SK-N-SH (cell line): ENCODE measurements around the gene TTC7B. TPM values are rescaled to one million over a fixed set of nuclear protein-coding genes. Genes with fewer than 3 reads are reported as not detected.

Experiments used
- CTCF ChIA-PET: fragments of 300-600, 350-600 bp; formaldehyde crosslinking; extraction: SDS; loops from one replicate; lab custom pipeline; 2021; lab: Yijun Ruan, JAX
- POLR2A ChIA-PET: fragments of 350-600 bp; sonication (Branson Sonifier 250); formaldehyde crosslinking; extraction: SDS; loops from one replicate; lab custom pipeline; 2020; ENCODE audit warnings: antibody characterized with exemption, inconsistent platforms; lab: Yijun Ruan, JAX
- DNase-seq: peaks from one replicate; pipeline ENCODE4 v3.0.0; 2012
- H2AFZ ChIP-seq: fragments of 200-600 bp; sonication (generic); 2 replicates; pipeline ENCODE4 v1.8.1; 2016; ENCODE audit warnings: antibody characterized with exemption, mild to moderate bottlenecking, low read depth
- H3F3A ChIP-seq: fragments of 200-600 bp; sonication (generic); replicated peaks from 2 replicates; pipeline ENCODE3; 2016; ENCODE audit warnings: antibody characterized with exemption, mild to moderate bottlenecking; ENCODE audit not compliant: insufficient read depth
- H3K27ac ChIP-seq, 2 experiments: fragments of 200-500 bp in 1 of 2; fragments of 200-600 bp in 1 of 2; sonication (Bioruptor generic) in 1 of 2; sonication (generic), shearing (Covaris generic) in 1 of 2; 2 replicates each; pipeline versions ENCODE4 v1.5.1 to v1.6.1; 2014 to 2016; ENCODE audit warnings: low read depth in 2 of 2, inconsistent platforms in 1 of 2, low read length in 1 of 2, mild to moderate bottlenecking in 1 of 2, mixed read lengths in 1 of 2
- H3K27me3 ChIP-seq: fragments of 200-600 bp; sonication (generic), shearing (Covaris generic); 2 replicates; pipeline ENCODE4 v1.6.1; 2016; ENCODE audit warnings: mixed run types; ENCODE audit not compliant: insufficient read depth
- H3K36me3 ChIP-seq, 2 experiments: fragments of 200-500 bp in 1 of 2; fragments of 200-600 bp in 1 of 2; sonication (Bioruptor generic) in 1 of 2; sonication (generic) in 1 of 2; replicated peaks in 1 of 2; 2 replicates each; pipeline versions ENCODE3 to v1.5.1; 2014 to 2016; ENCODE audit warnings: low read length in 1 of 2, mild to moderate bottlenecking in 1 of 2; ENCODE audit not compliant: insufficient read depth in 2 of 2, control insufficient read depth in 1 of 2
- H3K4me1 ChIP-seq, 2 experiments: fragments of 200-500 bp in 1 of 2; fragments of 200-600 bp in 1 of 2; sonication (Bioruptor generic) in 1 of 2; sonication (generic), shearing (Covaris generic) in 1 of 2; 2 replicates each; pipeline versions ENCODE4 v1.5.1 to v1.6.1; 2014 to 2016; ENCODE audit warnings: low read depth in 1 of 2, low read length in 1 of 2, mixed run types in 1 of 2; ENCODE audit not compliant: insufficient read depth in 2 of 2, control insufficient read depth in 1 of 2
- H3K4me2 ChIP-seq: fragments of 200-600 bp; sonication (generic), shearing (Covaris generic); 2 replicates; pipeline ENCODE4 v1.6.1; 2017; ENCODE audit warnings: mixed run types
- H3K4me3 ChIP-seq, 2 experiments: fragments of 200-500 bp in 1 of 2; fragments of 200-600 bp in 1 of 2; sonication (Bioruptor generic) in 1 of 2; sonication (generic), shearing (Covaris generic) in 1 of 2; 2 replicates each; pipeline versions ENCODE4 v1.5.1 to v1.8.1; 2014 to 2016; ENCODE audit warnings: low read depth in 2 of 2, inconsistent platforms in 1 of 2, low read length in 1 of 2, mild to moderate bottlenecking in 1 of 2, mixed read lengths in 1 of 2, moderate library complexity in 1 of 2
- H3K79me2 ChIP-seq: fragments of 200-600 bp; sonication (generic); 2 replicates; pipeline ENCODE4 v1.8.1; 2017; ENCODE audit warnings: mild to moderate bottlenecking; ENCODE audit not compliant: insufficient read depth
- H3K9ac ChIP-seq: fragments of 200-600 bp; sonication (generic); 2 replicates; pipeline ENCODE4 v1.6.1; 2017; ENCODE audit warnings: mixed run types
- H3K9me2 ChIP-seq: fragments of 200-600 bp; sonication (generic); 2 replicates; pipeline ENCODE4 v1.6.1; 2017; ENCODE audit warnings: mixed run types
- H3K9me3 ChIP-seq: fragments of 200-600 bp; sonication (generic); 2 replicates; pipeline ENCODE4 v1.6.1; 2017; ENCODE audit warnings: mixed run types, mild to moderate bottlenecking, moderate library complexity
- H4K20me1 ChIP-seq: fragments of 200-600 bp; sonication (generic); 2 replicates; pipeline ENCODE4 v1.6.1; 2017; ENCODE audit warnings: mild to moderate bottlenecking, mixed run types; ENCODE audit not compliant: insufficient read depth
- CHD2 ChIP-seq: fragments of 150-350 bp; IDR thresholded peaks from 2 replicates; pipeline ENCODE4 v1.6.1; 2018; ENCODE audit warnings: low read length; ENCODE audit not compliant: partially characterized antibody
- ELF1 ChIP-seq: IDR thresholded peaks from 2 replicates; pipeline ENCODE4 v1.4.0; 2012
- EZH2phosphoT487 ChIP-seq: fragments of 200-600 bp; sonication (generic); IDR thresholded peaks from 2 replicates; pipeline ENCODE4 v1.6.1; 2017; ENCODE audit warnings: low read depth, mixed run types, mild to moderate bottlenecking, antibody characterized with exemption, moderate library complexity, borderline replicate concordance
- FOXJ3 ChIP-seq: sonication (generic); formaldehyde crosslinking; IDR thresholded peaks from 2 replicates; pipeline ENCODE4 v1.5.1; 2020; ENCODE audit warnings: mild to moderate bottlenecking, missing genetic modification reagents
- GABPA ChIP-seq: IDR thresholded peaks from 2 replicates; pipeline ENCODE4 v1.4.0; 2012; ENCODE audit warnings: low read depth, mild to moderate bottlenecking
- GATA2 ChIP-seq: sonication (generic); formaldehyde crosslinking; IDR thresholded peaks from 2 replicates; pipeline ENCODE4 v1.5.0; 2020; ENCODE audit warnings: mild to moderate bottlenecking, missing genetic modification reagents
- JUND ChIP-seq: IDR thresholded peaks from 2 replicates; pipeline ENCODE4 v1.4.0; 2012
- MEF2A ChIP-seq: IDR thresholded peaks from 2 replicates; pipeline ENCODE4 v1.4.0; 2012; ENCODE audit warnings: low read depth, borderline replicate concordance
- MXI1 ChIP-seq: IDR thresholded peaks from 2 replicates; pipeline ENCODE4 v1.6.1; 2012; ENCODE audit warnings: mild to moderate bottlenecking, low read depth, low read length, improper control_type of control experiment
- NFIC ChIP-seq: IDR thresholded peaks from 2 replicates; pipeline ENCODE4 v1.4.0; 2012; ENCODE audit warnings: borderline replicate concordance
- NRF1 ChIP-seq: IDR thresholded peaks from 2 replicates; pipeline ENCODE4 v1.6.1; 2012; ENCODE audit warnings: low read depth, mild to moderate bottlenecking, low read length
- POLR2AphosphoS5 ChIP-seq: IDR thresholded peaks from 2 replicates; pipeline ENCODE4 v1.6.1; 2012; ENCODE audit warnings: low read depth, low read length
- RAD21 ChIP-seq: IDR thresholded peaks from 2 replicates; pipeline ENCODE4 v1.6.1; 2012; ENCODE audit warnings: mild to moderate bottlenecking, low read length
- RFX5 ChIP-seq: IDR thresholded peaks from 2 replicates; pipeline ENCODE4 v1.6.1; 2012; ENCODE audit warnings: mild to moderate bottlenecking, improper control_type of control experiment, low read length
- RXRA ChIP-seq: IDR thresholded peaks from 2 replicates; pipeline ENCODE4 v1.4.0; 2012; ENCODE audit warnings: low read depth, mild to moderate bottlenecking, borderline replicate concordance
- TAF1 ChIP-seq: IDR thresholded peaks from 2 replicates; pipeline ENCODE4 v1.6.1; 2012; ENCODE audit warnings: low read depth, mild to moderate bottlenecking, low read length, moderate library complexity, borderline replicate concordance
- TCF12 ChIP-seq: IDR thresholded peaks from 2 replicates; pipeline ENCODE4 v1.4.0; 2012
- TEAD4 ChIP-seq: IDR thresholded peaks from 2 replicates; pipeline ENCODE4 v1.4.0; 2012; ENCODE audit warnings: mild to moderate bottlenecking, borderline replicate concordance; ENCODE audit not compliant: insufficient read depth
- YY1 ChIP-seq: IDR thresholded peaks from 2 replicates; pipeline ENCODE4 v1.4.0; 2012; ENCODE audit warnings: low read depth, mild to moderate bottlenecking
- WGBS: methylation state at CpG from one replicate; pipeline ENCODE4 v1.1.6; 2017; ENCODE audit warnings: low lambda C conversion rate; 5-methylcytosine and 5-hydroxymethylcytosine counted together
- polyA plus RNA-seq, 3 experiments: library from polyadenylated mRNA; depleted of rRNA; stranded (reverse); fragments of >200 nt; gene quantifications; 2 replicates each; pipeline ENCODE4 v1.2.3, GENCODE V29; 2012
- TF ChIP-seq, protein P1 (sequence below): fragments of 200-600 bp; sonication (generic); IDR thresholded peaks from 2 replicates; pipeline ENCODE4 v1.6.1; 2017; ENCODE audit warnings: antibody characterized with exemption, mild to moderate bottlenecking, moderate library complexity
- TF ChIP-seq, protein P2 (sequence below): IDR thresholded peaks from 2 replicates; pipeline ENCODE4; 2012
- TF ChIP-seq, protein P3 (sequence below): fragments of 150-350 bp; IDR thresholded peaks from 2 replicates; pipeline ENCODE4 v1.6.1; 2016; ENCODE audit warnings: mild to moderate bottlenecking, low read depth, low read length
- TF ChIP-seq, protein P4 (sequence below): IDR thresholded peaks from 2 replicates; pipeline ENCODE4 v1.4.0; 2012; ENCODE audit warnings: low read depth, borderline replicate concordance
- TF ChIP-seq, protein P5 (sequence below): IDR thresholded peaks from 2 replicates; pipeline ENCODE4 v1.4.0; 2012; ENCODE audit warnings: low read depth

TTC7B gene
- polyA plus RNA-seq, 1 of the 3 experiments (the other 2 are of a cell fraction), result 43.1 TPM

DNA sequence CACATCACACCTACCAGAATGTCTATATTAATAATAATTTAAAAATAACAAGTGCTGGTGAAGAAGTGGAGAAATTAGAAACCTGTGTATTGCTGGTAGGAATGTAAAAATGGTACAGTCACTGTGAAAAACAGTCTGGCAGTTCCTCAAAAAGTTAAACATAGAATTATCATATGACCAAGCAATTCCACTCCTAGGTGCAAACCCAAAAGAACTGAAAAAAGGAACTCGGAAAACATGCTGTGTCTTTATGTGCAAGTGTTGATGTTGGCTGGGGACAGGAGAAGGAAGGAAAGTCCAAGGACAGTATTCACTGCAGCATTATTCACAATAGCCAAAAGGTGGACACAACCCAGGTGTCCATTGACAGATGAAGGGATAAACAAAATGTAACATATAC, 146.5 kb downstream of the TTC7B start:
- Histone ChIP-seq H3K79me2 (no peaks in the 10 kb centered on the region), H3K36me3 (peaks cover 10 to 26% of the 10 kb centered on the region in 2 experiments), H4K20me1 (no peaks in the 10 kb centered on the region), H3K9ac (no peak overlapping the region), H3K9me3 (no peaks in the 10 kb centered on the region), H3K27me3 (no peaks in the 10 kb centered on the region), H3K4me1 (peaks cover 1 to 6% of the 10 kb centered on the region in 2 experiments; a peak in 2 of 4 replicates), H3F3A (no peaks in the 10 kb centered on the region), H2AFZ (no peak overlapping the region), H3K4me2 (no peak overlapping the region), H3K9me2 (no peaks in the 10 kb centered on the region), H3K4me3 (no peak overlapping the region), H3K27ac (no peak overlapping the region)
- ChIA-PET CTCF (no interaction called here), POLR2A (no interaction called here)
- WGBS, result 100% methylated on average over 1 of the region's 1 CpG
- no peak for DNase-seq
- no peak for TF ChIP-seq MXI1
- no peak for TF ChIP-seq NFIC
- TF ChIP-seq, protein P1, sequence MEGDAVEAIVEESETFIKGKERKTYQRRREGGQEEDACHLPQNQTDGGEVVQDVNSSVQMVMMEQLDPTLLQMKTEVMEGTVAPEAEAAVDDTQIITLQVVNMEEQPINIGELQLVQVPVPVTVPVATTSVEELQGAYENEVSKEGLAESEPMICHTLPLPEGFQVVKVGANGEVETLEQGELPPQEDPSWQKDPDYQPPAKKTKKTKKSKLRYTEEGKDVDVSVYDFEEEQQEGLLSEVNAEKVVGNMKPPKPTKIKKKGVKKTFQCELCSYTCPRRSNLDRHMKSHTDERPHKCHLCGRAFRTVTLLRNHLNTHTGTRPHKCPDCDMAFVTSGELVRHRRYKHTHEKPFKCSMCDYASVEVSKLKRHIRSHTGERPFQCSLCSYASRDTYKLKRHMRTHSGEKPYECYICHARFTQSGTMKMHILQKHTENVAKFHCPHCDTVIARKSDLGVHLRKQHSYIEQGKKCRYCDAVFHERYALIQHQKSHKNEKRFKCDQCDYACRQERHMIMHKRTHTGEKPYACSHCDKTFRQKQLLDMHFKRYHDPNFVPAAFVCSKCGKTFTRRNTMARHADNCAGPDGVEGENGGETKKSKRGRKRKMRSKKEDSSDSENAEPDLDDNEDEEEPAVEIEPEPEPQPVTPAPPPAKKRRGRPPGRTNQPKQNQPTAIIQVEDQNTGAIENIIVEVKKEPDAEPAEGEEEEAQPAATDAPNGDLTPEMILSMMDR, result no peak
- TF ChIP-seq EZH2phosphoT487, result no peak
- TF ChIP-seq RFX5, result no peak
- TF ChIP-seq TAF1, result no peak
- TF ChIP-seq, protein P2, sequence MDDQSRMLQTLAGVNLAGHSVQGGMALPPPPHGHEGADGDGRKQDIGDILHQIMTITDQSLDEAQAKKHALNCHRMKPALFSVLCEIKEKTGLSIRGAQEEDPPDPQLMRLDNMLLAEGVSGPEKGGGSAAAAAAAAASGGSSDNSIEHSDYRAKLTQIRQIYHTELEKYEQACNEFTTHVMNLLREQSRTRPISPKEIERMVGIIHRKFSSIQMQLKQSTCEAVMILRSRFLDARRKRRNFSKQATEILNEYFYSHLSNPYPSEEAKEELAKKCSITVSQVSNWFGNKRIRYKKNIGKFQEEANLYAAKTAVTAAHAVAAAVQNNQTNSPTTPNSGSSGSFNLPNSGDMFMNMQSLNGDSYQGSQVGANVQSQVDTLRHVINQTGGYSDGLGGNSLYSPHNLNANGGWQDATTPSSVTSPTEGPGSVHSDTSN, result no peak
- TF ChIP-seq, protein P3, sequence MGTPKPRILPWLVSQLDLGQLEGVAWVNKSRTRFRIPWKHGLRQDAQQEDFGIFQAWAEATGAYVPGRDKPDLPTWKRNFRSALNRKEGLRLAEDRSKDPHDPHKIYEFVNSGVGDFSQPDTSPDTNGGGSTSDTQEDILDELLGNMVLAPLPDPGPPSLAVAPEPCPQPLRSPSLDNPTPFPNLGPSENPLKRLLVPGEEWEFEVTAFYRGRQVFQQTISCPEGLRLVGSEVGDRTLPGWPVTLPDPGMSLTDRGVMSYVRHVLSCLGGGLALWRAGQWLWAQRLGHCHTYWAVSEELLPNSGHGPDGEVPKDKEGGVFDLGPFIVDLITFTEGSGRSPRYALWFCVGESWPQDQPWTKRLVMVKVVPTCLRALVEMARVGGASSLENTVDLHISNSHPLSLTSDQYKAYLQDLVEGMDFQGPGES, result no peak
- TF ChIP-seq FOXJ3, result no peak
- no peak for TF ChIP-seq TCF12
- TF ChIP-seq RXRA, result no peak
- TF ChIP-seq RAD21, result no peak

DNA sequence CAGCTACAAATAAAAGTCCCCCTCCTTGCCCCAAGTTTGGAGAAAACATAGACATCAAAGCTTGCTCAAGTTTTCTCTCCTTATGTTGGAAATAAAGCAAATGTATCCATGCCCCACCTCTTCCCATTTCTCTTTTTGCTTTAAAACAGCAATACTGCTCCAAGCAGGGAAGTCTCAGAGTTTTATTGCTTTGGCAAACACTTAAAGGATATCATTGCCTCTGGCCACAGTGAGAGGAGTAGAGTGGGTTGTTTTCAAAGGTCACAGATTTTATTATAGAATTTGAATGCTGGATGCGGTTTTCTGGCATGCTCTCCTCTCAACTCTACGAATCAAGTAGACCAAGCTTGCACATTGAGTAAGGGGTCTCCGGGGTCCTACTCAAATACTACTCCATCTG, 149.7 kb downstream of the TTC7B start:
- no peaks in the 10 kb centered on the region for H3K9me3 ChIP-seq
- no peaks in the 10 kb centered on the region for H3K79me2 ChIP-seq
- H2AFZ ChIP-seq, result no peak overlapping the region
- WGBS, result 87% methylated on average over 3 of the region's 3 CpGs
- H3K36me3 ChIP-seq, result peaks cover 2 to 19% of the 10 kb centered on the region in 2 experiments
- ChIA-PET POLR2A (no interaction called here), CTCF (no interaction called here)
- H3K27me3 ChIP-seq, result no peaks in the 10 kb centered on the region
- H3K4me2 ChIP-seq, result no peak overlapping the region
- no peak overlapping the region for H3K4me3 ChIP-seq
- H3F3A ChIP-seq, result no peaks in the 10 kb centered on the region
- TF ChIP-seq YY1 (no peak), GATA2 (no peak), FOXJ3 (no peak), EZH2phosphoT487 (no peak), CHD2 (no peak), ELF1 (no peak), TAF1 (no peak), POLR2AphosphoS5 (no peak), NRF1 (no peak), TEAD4 (no peak), MXI1 (no peak), MEF2A (no peak), JUND (no peak), GABPA (no peak)
- TF ChIP-seq, protein P4, sequence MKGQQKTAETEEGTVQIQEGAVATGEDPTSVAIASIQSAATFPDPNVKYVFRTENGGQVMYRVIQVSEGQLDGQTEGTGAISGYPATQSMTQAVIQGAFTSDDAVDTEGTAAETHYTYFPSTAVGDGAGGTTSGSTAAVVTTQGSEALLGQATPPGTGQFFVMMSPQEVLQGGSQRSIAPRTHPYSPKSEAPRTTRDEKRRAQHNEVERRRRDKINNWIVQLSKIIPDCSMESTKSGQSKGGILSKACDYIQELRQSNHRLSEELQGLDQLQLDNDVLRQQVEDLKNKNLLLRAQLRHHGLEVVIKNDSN, result no peak
- TF ChIP-seq, protein P5, sequence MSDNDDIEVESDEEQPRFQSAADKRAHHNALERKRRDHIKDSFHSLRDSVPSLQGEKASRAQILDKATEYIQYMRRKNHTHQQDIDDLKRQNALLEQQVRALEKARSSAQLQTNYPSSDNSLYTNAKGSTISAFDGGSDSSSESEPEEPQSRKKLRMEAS, result no peak
- TF ChIP-seq, protein P3, result no peak
- H3K4me1 ChIP-seq, result peaks cover 0 to 3% of the 10 kb centered on the region in 2 experiments; a peak in 1 of 4 replicates
- no peaks in the 10 kb centered on the region for H3K9me2 ChIP-seq
- H4K20me1 ChIP-seq, result no peaks in the 10 kb centered on the region
- no peak for DNase-seq
- no peak overlapping the region for H3K9ac ChIP-seq
- no peak overlapping the region for H3K27ac ChIP-seq
